Measurements from ENCODE around the gene TRMT10B.

Gene TRMT10B

DNA sequence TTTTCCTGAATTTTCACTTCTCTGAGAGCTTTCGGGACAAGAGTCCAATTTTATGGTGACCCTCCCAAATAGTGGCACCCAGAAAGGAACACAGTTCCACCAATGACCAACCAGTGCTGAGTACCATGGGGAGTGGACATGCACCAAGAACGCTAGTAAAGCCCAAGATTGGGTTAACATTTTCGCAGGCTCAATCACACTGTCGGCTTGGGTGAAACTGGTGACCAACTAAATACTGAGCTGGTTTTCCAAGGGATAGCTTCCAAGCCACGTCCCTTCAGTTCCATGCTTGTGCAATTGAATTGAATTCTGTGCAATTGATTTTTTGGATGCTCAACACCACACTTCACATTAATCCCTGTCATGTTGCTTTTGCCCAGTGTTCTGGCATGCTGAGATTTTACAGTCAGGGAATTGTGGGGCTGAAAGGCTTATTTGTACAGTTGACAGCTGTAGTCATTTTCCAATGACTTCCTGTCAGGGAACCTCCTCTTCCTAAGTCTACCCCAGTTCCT lies 37.6 kb upstream of the TRMT10B start:
- no peaks in the 10 kb centered on the region for H3K4me1 ChIP-seq (ENCODE audit: control insufficient read depth, low read length)
- H3K36me3 ChIP-seq (ENCODE audit: control insufficient read depth, low read length) = no peaks in the 10 kb centered on the region
- no peaks in the 10 kb centered on the region for H4K20me1 ChIP-seq (ENCODE audit: control insufficient read depth, insufficient read depth, low read depth, low read length)
- H3K79me2 ChIP-seq (ENCODE audit: control insufficient read depth, low read length) = no peaks in the 10 kb centered on the region
- H3K27ac ChIP-seq (ENCODE audit: low read depth, low read length) = no peak overlapping the region
- H3F3A ChIP-seq (ENCODE audit: control insufficient read depth, insufficient read depth) = no peaks in the 10 kb centered on the region
- no peaks in the 10 kb centered on the region for H3K9me2 ChIP-seq (replicated peaks; ENCODE audit: control insufficient read depth, low read length)
- H3K4me2 ChIP-seq (ENCODE audit: low read length) = no peak overlapping the region
- H3K4me3 ChIP-seq (ENCODE audit: low read length) = no peak overlapping the region
- TF ChIP-seq, protein P1, sequence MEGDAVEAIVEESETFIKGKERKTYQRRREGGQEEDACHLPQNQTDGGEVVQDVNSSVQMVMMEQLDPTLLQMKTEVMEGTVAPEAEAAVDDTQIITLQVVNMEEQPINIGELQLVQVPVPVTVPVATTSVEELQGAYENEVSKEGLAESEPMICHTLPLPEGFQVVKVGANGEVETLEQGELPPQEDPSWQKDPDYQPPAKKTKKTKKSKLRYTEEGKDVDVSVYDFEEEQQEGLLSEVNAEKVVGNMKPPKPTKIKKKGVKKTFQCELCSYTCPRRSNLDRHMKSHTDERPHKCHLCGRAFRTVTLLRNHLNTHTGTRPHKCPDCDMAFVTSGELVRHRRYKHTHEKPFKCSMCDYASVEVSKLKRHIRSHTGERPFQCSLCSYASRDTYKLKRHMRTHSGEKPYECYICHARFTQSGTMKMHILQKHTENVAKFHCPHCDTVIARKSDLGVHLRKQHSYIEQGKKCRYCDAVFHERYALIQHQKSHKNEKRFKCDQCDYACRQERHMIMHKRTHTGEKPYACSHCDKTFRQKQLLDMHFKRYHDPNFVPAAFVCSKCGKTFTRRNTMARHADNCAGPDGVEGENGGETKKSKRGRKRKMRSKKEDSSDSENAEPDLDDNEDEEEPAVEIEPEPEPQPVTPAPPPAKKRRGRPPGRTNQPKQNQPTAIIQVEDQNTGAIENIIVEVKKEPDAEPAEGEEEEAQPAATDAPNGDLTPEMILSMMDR (IDR thresholded peaks at IDR 0.05; ENCODE audit: low read depth, low read length, poor library complexity, severe bottlenecking) = no peak
- TF ChIP-seq EZH2phosphoT487 (IDR thresholded peaks at IDR 0.05; ENCODE audit: borderline replicate concordance, low read length) = no peak
- peaks cover 10% of the 10 kb centered on the region; the same call in 1 of the 2 replicates for H3K27me3 ChIP-seq (ENCODE audit: control insufficient read depth, low read length)
- H3K9me3 ChIP-seq (ENCODE audit: control insufficient read depth, insufficient read depth, low read length) = no peaks in the 10 kb centered on the region

DNA sequence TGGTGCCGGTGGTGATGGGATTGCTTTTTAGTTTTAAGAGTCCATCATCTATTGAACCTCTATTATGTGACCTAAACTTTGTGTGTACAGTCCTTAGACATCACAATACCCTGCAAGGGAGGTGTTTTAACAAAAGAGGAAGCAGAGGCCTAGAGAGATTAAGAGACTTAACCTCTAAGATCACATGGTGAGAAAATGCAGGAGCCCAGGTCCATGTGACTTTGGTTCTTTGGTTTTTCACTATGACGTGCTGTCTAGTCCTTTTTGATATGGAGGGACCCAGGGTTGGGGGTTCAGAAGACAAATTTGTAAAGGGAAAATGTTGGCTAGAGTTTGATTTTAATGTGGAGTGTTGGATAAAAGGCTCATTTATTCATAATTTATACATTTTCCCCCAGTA lies 34.1 kb upstream of the TRMT10B start:
- Histone ChIP-seq H3K4me1 (ENCODE audit: control insufficient read depth, low read length) (no peaks in the 10 kb centered on the region), H3K4me2 (ENCODE audit: low read length) (no peak overlapping the region), H3F3A (ENCODE audit: control insufficient read depth, insufficient read depth) (no peaks in the 10 kb centered on the region), H3K27me3 (ENCODE audit: control insufficient read depth, low read length) (peaks cover 11% of the 10 kb centered on the region; the same call in 1 of the 2 replicates), H3K9me3 (ENCODE audit: control insufficient read depth, insufficient read depth, low read length) (no peaks in the 10 kb centered on the region), H3K79me2 (ENCODE audit: control insufficient read depth, low read length) (no peaks in the 10 kb centered on the region), H3K4me3 (ENCODE audit: low read length) (no peak overlapping the region), H3K27ac (ENCODE audit: low read depth, low read length) (no peak overlapping the region), H4K20me1 (ENCODE audit: control insufficient read depth, insufficient read depth, low read depth, low read length) (no peaks in the 10 kb centered on the region), H3K36me3 (ENCODE audit: control insufficient read depth, low read length) (no peaks in the 10 kb centered on the region), H3K9me2 (replicated peaks; ENCODE audit: control insufficient read depth, low read length) (no peaks in the 10 kb centered on the region)
- TF ChIP-seq, protein P1 (IDR thresholded peaks at IDR 0.05; ENCODE audit: low read depth, low read length, poor library complexity, severe bottlenecking) = no peak
- no peak for TF ChIP-seq EZH2phosphoT487 (IDR thresholded peaks at IDR 0.05; ENCODE audit: borderline replicate concordance, low read length)

DNA sequence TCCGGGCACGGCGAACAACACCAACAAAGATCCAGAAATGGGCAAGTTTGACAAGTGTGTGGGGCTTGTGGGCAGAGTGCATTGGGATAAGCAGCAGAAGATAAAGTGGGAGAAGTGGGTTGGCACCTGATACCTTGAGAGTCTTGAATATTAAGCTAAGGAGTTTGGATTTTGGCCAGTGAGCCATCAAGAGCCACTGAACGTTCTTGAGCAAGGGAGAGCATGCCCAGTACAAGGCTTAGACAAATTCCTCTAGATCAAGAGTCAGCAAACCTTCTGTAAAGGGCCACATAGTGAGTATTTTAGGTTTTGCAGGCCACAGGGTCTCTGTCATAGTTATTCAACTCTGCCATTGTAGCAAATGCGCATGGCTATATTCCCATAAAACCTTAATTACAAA lies 26.6 kb upstream of the TRMT10B start:
- Histone ChIP-seq H3K36me3 (ENCODE audit: control insufficient read depth, low read length) (no peaks in the 10 kb centered on the region), H3K4me1 (ENCODE audit: control insufficient read depth, low read length) (no peaks in the 10 kb centered on the region), H3K9me2 (replicated peaks; ENCODE audit: control insufficient read depth, low read length) (no peaks in the 10 kb centered on the region), H3K9me3 (ENCODE audit: control insufficient read depth, insufficient read depth, low read length) (no peaks in the 10 kb centered on the region), H3K27ac (ENCODE audit: low read depth, low read length) (no peak overlapping the region), H3K4me2 (ENCODE audit: low read length) (no peak overlapping the region), H3K79me2 (ENCODE audit: control insufficient read depth, low read length) (no peaks in the 10 kb centered on the region), H3F3A (ENCODE audit: control insufficient read depth, insufficient read depth) (no peaks in the 10 kb centered on the region), H3K4me3 (ENCODE audit: low read length) (no peak overlapping the region), H3K27me3 (ENCODE audit: control insufficient read depth, low read length) (peaks cover 6% of the 10 kb centered on the region; the same call in 1 of the 2 replicates), H4K20me1 (ENCODE audit: control insufficient read depth, insufficient read depth, low read depth, low read length) (no peaks in the 10 kb centered on the region)
- TF ChIP-seq, protein P1 (IDR thresholded peaks at IDR 0.05; ENCODE audit: low read depth, low read length, poor library complexity, severe bottlenecking) = no peak
- no peak for TF ChIP-seq EZH2phosphoT487 (IDR thresholded peaks at IDR 0.05; ENCODE audit: borderline replicate concordance, low read length)
